GM21619 (cell line): ENCODE data around the gene C16orf89.
A peak's percentile ranks its signal among the peaks of the same experiment; 100 is the strongest.
"Not testable (repeated sequence)": the region's sequence is repeated elsewhere in the genome, so short reads cannot be mapped to it uniquely, and the experiment has no call there.

Experiments used
- ATAC-seq: cut with Tn5 transposase; IDR thresholded peaks from one replicate; pipeline ENCODE4 v1.9.1; 2021; ENCODE audit not compliant: unreplicated experiment

Gene C16orf89

DNA sequence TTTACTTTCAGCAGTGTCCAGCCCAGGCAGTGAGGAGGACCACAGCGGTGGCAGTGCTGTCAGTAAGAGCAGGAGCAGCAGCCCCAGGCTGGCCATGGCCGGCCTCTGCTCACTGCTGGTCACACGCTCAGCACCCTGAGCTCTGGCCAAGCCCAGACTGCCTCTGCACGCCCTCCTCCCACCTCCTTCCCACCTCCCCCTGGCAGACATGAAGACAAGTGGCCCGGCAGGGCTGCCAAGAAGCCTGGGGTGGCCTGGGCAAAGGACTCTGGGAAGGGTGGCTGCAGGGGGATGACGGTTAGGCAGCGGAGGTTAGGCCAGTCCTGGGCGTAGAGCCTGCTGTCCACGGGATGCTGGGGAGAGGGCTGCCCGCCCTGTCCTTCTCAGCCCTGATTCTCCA, at the start of gene C16orf89:
C16orf89 (minus strand) TSS at position 144 of the 400 bp plus-strand sequence; CDS start at position 96, 48 bp downstream.
- ATAC-seq: no peak

GRCh38 chr16:5110933-5111332, 45.2 kb upstream of the C16orf89 start:
- ATAC-seq: not testable (repeated sequence)

GRCh38 chr16:5108505-5109158, 42.9 kb upstream of the C16orf89 start:
- no peak for ATAC-seq

DNA sequence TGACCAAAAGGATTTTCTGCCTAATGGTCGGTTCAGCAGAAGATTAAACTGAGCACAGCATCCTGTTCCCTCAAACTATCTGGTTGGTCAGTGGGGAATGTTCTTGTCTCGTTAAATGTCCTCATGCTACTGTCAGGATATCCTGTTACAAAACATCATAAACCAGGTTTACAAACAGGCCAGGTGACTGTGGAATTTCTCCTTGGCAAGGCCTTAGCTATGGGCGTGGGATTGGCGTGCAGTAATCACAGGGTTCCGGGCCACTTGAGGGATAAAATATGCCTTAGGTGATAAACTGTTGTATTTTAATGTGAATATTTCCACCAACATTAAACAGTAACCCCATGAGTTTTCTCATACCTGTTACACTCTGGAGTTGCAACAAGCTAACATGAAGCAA, 39.3 kb upstream of the C16orf89 start:
- not testable (repeated sequence) for ATAC-seq

DNA sequence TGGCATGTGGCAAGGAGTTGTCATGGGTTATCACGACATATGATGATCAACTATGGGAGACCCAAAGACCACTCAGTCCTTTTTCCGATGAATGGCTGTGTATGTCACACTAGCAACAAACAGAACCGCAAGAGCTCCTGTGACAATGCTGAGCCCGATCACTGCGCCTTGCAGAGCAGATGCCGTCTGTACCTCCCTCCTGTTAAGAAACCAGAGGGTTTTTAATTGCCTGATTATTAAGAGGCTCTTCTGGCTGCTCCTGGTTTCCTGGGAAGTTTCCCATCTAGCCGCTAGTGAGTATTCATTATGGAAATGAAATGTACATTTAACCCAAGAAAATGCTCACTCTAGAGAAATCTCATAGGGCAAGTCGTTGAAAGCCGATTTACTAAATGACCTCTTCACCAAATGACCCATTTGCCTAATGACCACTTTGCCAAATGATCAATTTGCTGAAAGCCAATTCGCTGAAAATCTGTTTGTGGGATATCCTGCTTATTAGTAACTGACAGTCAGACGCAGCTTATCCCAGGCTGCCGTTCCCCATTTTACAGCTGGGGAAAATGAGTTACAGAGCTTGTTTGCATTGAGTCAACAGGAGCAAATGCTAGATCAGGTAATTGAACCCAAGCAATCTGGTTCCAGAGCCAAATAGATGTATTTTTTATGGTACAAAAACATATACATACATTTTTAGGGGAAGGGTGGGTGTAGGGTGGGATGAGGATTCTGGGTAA, 37.7 kb upstream of the C16orf89 start:
- ATAC-seq: not testable (repeated sequence)

GRCh38 chr16:5099174-5099573, 33.4 kb upstream of the C16orf89 start:
- ATAC-seq: not testable (repeated sequence)

DNA sequence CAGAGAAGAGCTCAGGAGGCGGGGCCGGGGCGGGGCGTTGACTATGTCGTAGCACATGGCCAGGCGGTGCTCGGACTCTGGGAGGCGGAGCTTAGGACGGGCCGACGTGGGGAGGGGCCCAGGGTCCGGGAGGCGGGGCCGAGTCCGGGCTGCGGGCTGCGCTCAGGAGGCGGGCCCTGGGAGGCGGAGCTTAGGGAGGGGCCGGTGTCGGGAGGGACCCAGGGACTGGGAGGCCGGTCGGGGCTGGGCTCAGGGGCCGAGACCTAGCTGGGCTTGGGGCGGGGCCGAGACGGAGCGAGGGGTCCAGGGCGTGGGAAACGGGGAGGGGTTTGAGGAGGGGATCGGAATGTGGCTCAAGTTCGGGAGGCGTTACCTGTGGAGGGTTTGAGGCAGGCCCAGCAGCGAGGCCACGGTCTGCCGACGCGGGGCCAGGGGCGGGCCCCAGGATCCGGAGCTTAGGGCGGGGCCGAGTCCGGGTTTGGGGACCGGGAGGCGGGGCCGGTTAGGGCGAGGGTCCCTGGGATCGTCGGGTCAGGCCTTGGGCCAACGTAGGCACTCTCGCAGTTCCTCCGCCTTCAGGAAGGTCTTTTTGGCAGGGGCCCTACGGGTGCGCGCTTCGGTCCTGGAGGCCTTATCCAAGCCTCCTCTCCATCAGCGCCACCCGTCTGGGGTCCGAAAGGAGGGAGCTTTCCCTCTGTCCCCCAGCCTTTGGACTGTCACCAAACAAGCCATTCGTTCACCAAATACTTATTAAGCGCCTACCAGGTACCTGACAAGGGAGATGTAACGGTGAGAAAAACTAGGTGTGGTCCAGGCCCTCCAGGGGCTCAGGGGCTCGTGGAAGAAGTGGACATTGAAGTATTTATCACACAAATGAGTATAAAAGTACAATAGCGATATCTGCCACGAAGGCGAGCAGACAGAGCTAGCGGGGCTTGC, 32.7 kb upstream of the C16orf89 start:
- ATAC-seq: not testable (repeated sequence)

GRCh38 chr16:5097470-5098220, 31.9 kb upstream of the C16orf89 start, which contains the start of gene EEF2KMT:
EEF2KMT (minus strand) TSS chr16:5097795; CDS start chr16:5097739, 56 bp downstream.
- peak; percentile 95 for ATAC-seq

DNA sequence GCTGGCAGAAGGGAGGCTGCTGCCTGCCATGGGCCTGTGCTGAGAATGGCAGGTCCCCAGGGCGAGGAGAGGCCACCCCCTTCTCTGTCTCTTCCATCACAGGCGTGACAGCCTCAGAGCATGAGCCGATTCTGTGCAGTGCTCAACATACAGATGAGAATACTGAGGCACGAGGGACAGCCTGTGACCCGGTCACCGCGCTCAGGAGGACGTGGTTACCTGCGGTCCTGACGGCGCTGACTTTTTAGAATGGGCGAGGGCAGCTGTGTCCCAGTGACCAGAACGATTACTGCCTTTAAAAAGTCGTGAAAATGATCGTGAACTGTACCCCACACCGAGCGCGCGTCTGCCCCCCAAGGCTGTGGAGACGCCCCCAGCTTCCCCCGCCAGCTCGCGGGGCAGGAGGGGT, 31.3 kb upstream of the C16orf89 start:
- not testable (repeated sequence) for ATAC-seq

DNA sequence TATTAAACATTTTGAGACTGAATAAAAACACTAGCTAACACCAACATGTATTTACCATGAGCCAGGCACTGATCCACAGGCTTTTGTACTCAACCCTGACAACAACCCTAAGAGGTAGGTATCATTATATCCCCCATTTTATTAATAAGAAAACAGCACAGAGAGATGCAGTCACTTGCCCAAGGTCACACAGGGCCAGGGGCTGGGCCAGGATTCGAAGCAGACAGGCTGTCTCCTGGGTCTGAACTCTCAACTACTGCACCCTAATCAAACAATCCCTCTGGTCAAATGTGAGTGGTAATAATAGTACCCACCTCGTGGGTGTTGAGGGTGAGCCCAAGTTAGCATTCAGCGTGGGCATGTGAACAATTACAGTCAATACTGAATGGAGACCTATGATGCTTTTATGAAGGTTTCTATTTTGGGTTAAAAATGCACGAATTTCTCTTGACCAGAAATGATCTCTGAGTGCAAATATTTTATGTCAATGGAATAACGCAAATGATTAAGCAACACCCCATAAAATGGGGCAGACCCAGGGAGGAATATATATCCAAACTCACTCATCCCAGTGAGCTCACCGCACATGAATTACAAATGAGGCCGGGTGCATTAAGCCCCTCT, 30.8 kb upstream of the C16orf89 start:
- not testable (repeated sequence) for ATAC-seq

DNA sequence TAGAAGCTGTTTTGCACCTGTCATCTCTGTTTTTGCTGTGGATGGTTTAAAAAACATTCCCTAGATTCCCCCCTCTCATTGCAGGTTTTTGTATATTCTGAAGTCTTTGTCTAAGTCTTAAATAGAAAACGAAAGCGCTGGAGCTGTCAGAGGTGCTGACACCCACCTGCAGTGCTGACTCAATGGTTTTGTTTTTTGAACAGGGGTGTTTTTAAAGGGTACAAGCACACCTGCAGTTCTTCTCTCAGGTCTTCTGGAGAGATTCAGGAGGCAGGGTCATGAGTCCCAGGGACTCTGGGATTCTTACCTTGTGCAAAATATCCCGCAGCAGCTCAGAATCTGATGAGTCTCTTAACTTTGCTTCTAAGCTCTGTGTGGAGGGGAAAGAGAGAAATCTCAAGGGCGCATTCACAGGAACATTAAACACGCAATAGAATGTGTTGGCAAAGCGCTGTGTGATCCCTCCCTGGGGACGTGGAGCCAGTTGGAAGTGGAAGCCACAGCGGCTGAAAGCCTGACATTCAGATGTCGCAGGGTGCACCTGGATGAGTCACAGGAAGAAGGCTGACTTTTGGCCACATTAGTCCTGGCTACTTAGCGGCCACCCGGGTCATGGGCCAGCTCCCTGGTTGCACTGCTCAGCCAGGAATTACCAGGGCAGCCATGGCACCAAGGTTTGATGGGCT, 29.5 kb upstream of the C16orf89 start:
- not testable (repeated sequence) for ATAC-seq

- ATAC-seq: not testable (repeated sequence)
Observed at GRCh38 chr16:5093746-5094145, 28.0 kb upstream of the C16orf89 start.

GRCh38 chr16:5093081-5093480, 27.3 kb upstream of the C16orf89 start:
- ATAC-seq: not testable (repeated sequence)

DNA sequence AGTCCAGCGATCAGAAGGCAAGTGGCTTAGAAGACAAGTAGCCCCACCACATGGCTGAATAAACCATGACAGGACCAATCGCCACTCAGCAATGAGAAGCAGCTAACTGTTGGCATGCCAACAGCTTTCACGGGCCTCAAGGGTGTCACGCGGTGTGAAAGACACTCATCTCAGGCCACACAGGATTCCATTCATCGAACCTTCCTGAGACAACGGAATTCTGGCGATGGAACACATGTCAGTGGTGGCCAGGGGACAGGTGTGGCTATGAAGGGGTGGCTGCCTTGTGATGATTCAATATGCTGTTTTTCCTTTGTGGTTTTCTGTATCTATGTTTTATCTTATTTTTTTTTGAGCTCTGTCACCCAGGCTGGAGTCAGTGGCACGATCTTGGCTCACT, 24.8 kb upstream of the C16orf89 start:
- ATAC-seq: not testable (repeated sequence)

DNA sequence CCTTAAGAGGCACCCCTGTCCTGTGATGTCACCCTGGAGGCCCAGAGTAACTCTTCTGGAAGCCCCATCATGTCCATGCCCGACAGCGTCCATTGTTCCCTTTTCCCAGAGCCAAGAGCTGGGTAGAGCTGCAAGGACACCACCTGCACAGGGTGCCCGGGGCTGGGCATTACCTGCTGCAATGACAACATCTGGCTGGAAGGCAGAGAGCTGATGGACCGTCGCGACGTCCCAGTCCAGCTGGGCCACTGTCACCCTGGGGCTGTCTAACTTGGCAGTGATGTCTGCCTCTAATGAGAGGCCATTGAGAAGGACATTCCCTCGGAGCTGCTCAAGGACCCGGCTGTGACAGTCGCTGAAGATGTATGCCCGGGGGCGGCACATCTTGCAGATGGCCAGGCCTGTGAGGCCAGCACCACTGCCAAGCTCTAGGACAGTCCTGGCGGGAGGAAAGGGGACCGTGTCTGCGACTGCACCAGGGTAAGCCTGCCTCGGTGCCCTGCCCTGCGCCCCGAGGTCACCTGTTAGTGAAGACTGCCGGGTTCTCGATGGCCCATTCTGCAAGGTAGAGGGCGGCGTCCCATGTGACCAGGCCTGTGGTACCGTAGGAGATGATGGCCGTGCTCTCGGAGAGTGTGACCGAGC, 24.3 kb upstream of the C16orf89 start:
- ATAC-seq: not testable (repeated sequence)

- not testable (repeated sequence) for ATAC-seq
Observed at GRCh38 chr16:5088936-5089335, 23.2 kb upstream of the C16orf89 start.

- not testable (repeated sequence) for ATAC-seq
Observed at GRCh38 chr16:5088086-5088790, 22.5 kb upstream of the C16orf89 start.

GRCh38 chr16:5085716-5086115, 20.0 kb upstream of the C16orf89 start:
- not testable (repeated sequence) for ATAC-seq
